Left lung (tissue), 10 donors: ENCODE results near the gene FCRL6. TPM values are rescaled to one million over a fixed set of nuclear protein-coding genes. Genes with fewer than 3 reads are reported as not detected.

Experiments
- ATAC-seq: fragments of 200-7000 bp; cut with Tn5 transposase; one replicate; pipeline ENCODE4 v1.9.1; 2020; ENCODE audit warnings: moderate library complexity
- DNase-seq, 4 donors: peaks; one replicate each; pipeline ENCODE4 v3.0.0-alpha.2; 2013 to 2020
- H3K27ac ChIP-seq, 2 donors: fragments of 200-600 bp; sonication (generic) in 1 of 2; one replicate each; pipeline versions ENCODE4 v1.5.0 to v1.8.0; 2020 to 2021
- H3K27me3 ChIP-seq, 2 donors: fragments of 200-600 bp; sonication (generic) in 1 of 2; one replicate each; pipeline versions ENCODE4 v1.5.0 to v1.8.0; 2020 to 2021
- H3K36me3 ChIP-seq, 2 donors: fragments of 200-600 bp; sonication (generic) in 1 of 2; one replicate each; pipeline versions ENCODE4 v1.5.0 to v1.8.0; 2020 to 2021
- H3K4me1 ChIP-seq, 2 donors: fragments of 200-600 bp; one replicate each; pipeline ENCODE4 v1.8.0; 2021
- H3K4me3 ChIP-seq, 2 donors: fragments of 200-600 bp; sonication (generic) in 1 of 2; one replicate each; pipeline versions ENCODE4 v1.5.0 to v1.8.0; 2020 to 2021; ENCODE audit warnings: mild to moderate bottlenecking in 1 of 2
- H3K9me3 ChIP-seq, 2 donors: fragments of 200-600 bp; sonication (generic) in 1 of 2; one replicate each; pipeline versions ENCODE4 v1.5.0 to v1.8.0; 2020 to 2021
- intact Hi-C, 2 donors: fragments of 100-400 bp; cut with DNase I; formaldehyde crosslinking; loops; one replicate each; pipeline versions ENCODE4 v1.11.2 to v1.14.2; 2022
- polyA plus RNA-seq, 6 donors: library from polyadenylated mRNA; unstranded; fragments of 120-200 nt; gene quantifications; one replicate each; pipeline ENCODE4 v1.2.1, GENCODE V29; 2013; ENCODE audit not compliant: insufficient read length in 6 of 6
- total RNA-seq, 2 donors: library from RNA; stranded (reverse); fragmentation: NEBNext Ultra II Directional; extraction: Animal tissue kit (Norgen Biotek cat#: 25700); gene quantifications; one replicate each; pipeline ENCODE4 v1.2.1, GENCODE V29; 2021
- TF ChIP-seq, protein P1 (sequence below), 2 donors: fragments of 200-600 bp; sonication (generic) in 1 of 2; IDR thresholded peaks; one replicate each; pipeline versions ENCODE4 v1.5.0 to v1.8.0; 2021; ENCODE audit warnings: antibody characterized with exemption in 2 of 2
- donor health status: DM: no; HTN: yes; CAD: no.
- donor health status: DM: no; HTN: no; CAD: no.

The FCRL6 gene
- total and polyA plus RNA-seq, 8 donors = 0.38 to 2.2 (median 0.50) TPM

DNA sequence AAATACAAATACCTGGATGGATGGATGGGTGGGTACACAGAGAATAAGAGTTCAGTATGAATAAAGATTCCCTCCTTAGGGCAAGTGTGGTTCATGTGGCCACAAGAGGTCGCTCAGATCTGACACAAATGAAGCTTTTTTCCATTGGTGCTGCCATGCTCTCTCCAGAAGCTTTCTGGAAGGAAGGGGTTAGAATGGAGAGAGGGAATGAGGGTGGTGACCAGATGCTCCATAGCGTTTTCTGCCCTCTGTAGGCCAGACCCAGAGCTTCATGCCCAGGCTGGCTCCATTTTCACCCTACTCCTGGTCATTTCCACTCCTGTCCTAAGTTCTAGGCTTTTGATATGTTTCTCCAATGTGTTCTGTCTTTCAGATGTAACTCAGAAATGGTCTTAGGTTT is 3.3 kb upstream of the FCRL6 start:
- intact Hi-C loops = loop anchor here in 1 of 2 donors (5.0 kb wide), 1 partner anchor 93 kb away; no protein-coding TSS in a partner anchor
- peaks cover 0 to 5% of the 10 kb centered on the region in 2 donors for H3K27me3 ChIP-seq
- no peak overlapping the region for H3K27ac ChIP-seq
- no peak overlapping the region for H3K4me3 ChIP-seq
- no peaks in the 10 kb centered on the region for H3K36me3 ChIP-seq
- DNase-seq (peak in 3 of 4 donors; percentile 55 to 75 (median 61)), ATAC-seq (peak; percentile 97)
- TF ChIP-seq, protein P1, sequence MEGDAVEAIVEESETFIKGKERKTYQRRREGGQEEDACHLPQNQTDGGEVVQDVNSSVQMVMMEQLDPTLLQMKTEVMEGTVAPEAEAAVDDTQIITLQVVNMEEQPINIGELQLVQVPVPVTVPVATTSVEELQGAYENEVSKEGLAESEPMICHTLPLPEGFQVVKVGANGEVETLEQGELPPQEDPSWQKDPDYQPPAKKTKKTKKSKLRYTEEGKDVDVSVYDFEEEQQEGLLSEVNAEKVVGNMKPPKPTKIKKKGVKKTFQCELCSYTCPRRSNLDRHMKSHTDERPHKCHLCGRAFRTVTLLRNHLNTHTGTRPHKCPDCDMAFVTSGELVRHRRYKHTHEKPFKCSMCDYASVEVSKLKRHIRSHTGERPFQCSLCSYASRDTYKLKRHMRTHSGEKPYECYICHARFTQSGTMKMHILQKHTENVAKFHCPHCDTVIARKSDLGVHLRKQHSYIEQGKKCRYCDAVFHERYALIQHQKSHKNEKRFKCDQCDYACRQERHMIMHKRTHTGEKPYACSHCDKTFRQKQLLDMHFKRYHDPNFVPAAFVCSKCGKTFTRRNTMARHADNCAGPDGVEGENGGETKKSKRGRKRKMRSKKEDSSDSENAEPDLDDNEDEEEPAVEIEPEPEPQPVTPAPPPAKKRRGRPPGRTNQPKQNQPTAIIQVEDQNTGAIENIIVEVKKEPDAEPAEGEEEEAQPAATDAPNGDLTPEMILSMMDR (IDR thresholded peaks at IDR 0.05) = peak; percentile 53 to 76
- H3K4me1 ChIP-seq = peaks cover 0 to 14% of the 10 kb centered on the region in 2 donors
- no peaks in the 10 kb centered on the region for H3K9me3 ChIP-seq

DNA sequence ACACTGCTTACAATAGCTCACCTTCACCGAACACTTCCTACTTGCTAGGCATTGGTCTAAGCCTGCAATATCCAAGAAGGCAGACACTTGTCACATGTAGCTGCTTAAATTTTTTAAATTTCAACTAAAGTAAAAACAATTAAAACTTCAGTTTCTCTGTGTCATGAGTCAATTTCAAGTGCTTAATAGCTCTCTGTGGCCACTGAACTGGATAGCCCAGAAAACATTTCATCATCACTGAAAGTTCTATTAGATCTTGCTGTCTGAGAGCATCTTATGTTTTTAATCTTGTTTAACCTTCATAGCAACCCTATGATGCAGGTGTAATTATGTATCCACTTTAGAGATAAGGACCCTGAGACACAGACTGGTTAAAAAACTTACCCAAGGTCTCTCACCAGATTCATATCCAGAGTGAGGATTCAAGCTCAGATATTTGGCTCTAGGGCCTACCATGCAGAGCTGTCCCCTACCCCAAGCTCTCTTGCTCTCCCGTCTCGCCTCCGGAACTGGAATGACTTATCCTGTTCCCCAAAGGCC is 2.6 kb upstream of the FCRL6 start:
- no peak for DNase-seq
- Histone ChIP-seq H3K4me3 (no peak overlapping the region), H3K9me3 (no peaks in the 10 kb centered on the region), H3K27me3 (peaks cover 0 to 2% of the 10 kb centered on the region in 2 donors), H3K36me3 (no peaks in the 10 kb centered on the region), H3K27ac (no peak overlapping the region), H3K4me1 (peaks cover 0 to 17% of the 10 kb centered on the region in 2 donors)
- intact Hi-C loops = loop anchor here in 1 of 2 donors (5.0 kb wide), 1 partner anchor 93 kb away; no protein-coding TSS in a partner anchor
- ATAC-seq = no peak
- TF ChIP-seq, protein P1 (IDR thresholded peaks at IDR 0.05) = no peak

DNA sequence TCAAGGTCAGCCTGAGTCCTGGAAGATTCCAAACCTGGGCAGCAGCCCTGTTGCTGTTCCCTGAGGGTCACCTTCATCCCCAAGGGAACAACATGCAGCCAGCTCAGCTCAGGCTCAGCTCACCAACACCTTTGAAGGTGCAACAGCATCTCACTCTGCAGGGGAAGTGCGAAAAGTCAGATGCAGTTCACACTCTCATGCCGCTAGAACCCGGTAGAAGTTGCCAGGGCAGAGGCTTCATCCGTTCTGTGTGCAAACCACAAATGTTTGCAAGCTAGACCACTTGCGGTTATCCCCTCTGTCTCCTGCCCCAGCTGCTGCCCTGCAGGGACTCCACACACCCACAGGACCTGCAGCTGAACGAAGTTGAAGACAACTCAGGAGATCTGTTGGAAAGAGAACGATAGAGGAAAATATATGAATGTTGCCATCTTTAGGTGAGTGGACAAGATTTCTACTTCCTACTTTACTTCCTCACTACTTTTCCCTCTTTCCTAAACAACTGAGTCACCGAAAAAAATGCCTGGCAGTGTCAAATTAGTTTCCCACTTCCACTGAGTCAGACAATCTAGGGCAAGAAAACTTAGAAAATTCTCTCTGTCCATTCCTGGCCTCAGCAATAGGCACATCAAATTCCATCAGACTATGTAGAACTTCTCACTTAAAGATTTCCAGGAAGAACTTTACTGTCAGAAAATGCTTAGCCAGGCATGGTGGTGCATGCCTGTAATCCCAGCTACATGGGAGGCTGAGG is 1.8 kb upstream of the FCRL6 start:
- intact Hi-C loops = no loop called here
- TF ChIP-seq, protein P1 (IDR thresholded peaks at IDR 0.05) = no peak
- Histone ChIP-seq H3K4me1 (peaks cover 0 to 17% of the 10 kb centered on the region in 2 donors), H3K36me3 (no peaks in the 10 kb centered on the region), H3K4me3 (no peak overlapping the region), H3K27ac (no peak overlapping the region), H3K27me3 (no peaks in the 10 kb centered on the region), H3K9me3 (no peaks in the 10 kb centered on the region)
- DNase-seq = no peak
- no peak for ATAC-seq

DNA sequence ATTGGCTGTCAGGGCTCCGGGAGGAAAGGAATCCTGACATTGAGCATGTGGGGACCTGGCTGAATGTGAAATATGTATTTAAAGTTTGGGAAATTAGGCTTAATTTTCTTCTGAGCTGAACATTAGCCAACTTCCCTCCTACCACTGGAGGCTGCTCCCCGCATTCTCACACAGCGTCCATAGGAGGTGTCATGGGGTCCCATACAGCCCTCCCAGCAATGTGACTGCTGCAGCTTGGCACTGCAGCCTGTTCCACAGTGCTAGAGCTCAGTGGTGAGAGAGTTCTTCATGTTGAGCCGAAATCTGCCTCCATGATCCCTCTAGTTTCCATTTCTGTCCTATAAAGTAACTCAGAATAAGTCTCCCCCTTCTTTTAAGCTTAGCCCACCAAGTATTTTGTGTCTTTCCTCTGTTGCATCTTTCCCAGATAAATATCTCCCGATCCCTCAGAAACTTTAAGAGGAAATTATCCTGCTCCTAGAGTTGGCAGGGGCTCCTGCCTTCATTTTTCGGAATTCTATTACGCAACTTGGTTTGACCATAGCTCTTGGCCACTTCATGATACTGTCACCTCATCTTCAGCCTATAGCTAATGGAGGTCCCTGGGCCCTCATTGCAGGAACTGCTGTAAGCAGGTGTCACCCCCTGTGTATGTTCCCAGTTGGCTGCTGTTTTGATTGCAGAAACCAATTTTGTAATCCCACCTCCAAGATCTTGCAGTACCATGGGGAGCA is 2.0 kb downstream of the FCRL6 start:
- no peak overlapping the region for H3K4me3 ChIP-seq
- ATAC-seq (no peak), DNase-seq (no peak)
- no peaks in the 10 kb centered on the region for H3K9me3 ChIP-seq
- peaks cover 0 to 2% of the 10 kb centered on the region in 2 donors for H3K36me3 ChIP-seq
- intact Hi-C loops = no loop called here
- H3K27ac ChIP-seq = no peak overlapping the region
- TF ChIP-seq, protein P1 (IDR thresholded peaks at IDR 0.05) = no peak
- no peaks in the 10 kb centered on the region for H3K27me3 ChIP-seq
- H3K4me1 ChIP-seq = peaks cover 0 to 17% of the 10 kb centered on the region in 2 donors

DNA sequence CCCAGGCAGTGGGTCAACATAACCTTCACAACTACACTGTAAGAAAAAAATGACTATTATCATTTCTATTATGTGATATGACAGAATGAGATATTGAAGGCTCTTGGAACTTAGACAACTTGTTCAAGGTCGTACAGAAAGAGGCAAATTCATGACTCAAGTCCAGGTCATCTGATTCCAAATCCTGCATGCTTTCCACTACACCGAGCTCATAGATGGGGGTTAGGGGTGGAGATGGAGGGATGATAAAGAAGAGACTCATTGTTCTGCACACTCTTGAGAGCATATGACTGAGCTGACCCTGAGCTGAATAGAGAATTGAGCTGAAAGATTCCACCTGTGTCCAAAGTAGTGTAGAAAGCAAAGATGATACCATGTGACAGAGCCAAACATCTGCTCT is 2.8 kb downstream of the FCRL6 start:
- H3K27me3 ChIP-seq = no peaks in the 10 kb centered on the region
- no peak for ATAC-seq
- peaks cover 0 to 3% of the 10 kb centered on the region in 2 donors for H3K36me3 ChIP-seq
- H3K4me3 ChIP-seq = no peak overlapping the region
- DNase-seq = no peak
- TF ChIP-seq, protein P1 (IDR thresholded peaks at IDR 0.05) = no peak
- peaks cover 0 to 16% of the 10 kb centered on the region in 2 donors for H3K4me1 ChIP-seq
- no peak overlapping the region for H3K27ac ChIP-seq
- intact Hi-C loops = no loop called here
- no peaks in the 10 kb centered on the region for H3K9me3 ChIP-seq
